Measurements from ENCODE around the gene ULK1.

- no peak for TF ChIP-seq NFIC (IDR thresholded peaks at IDR 0.05)
- no peak for TF ChIP-seq MAX (IDR thresholded peaks at IDR 0.05)
- TF ChIP-seq TAF1 (IDR thresholded peaks at IDR 0.05; ENCODE audit: low read depth): no peak
- no peak for TF ChIP-seq CREB1 (IDR thresholded peaks at IDR 0.05; ENCODE audit: low read depth)
- TF ChIP-seq FOXM1 (IDR thresholded peaks at IDR 0.05; ENCODE audit: borderline replicate concordance, low read depth): no peak
- no peak for TF ChIP-seq RAD21 (IDR thresholded peaks at IDR 0.05; ENCODE audit: low read depth)
- no peak for TF ChIP-seq EP300 (IDR thresholded peaks at IDR 0.05; ENCODE audit: borderline replicate concordance)
- no peak for TF ChIP-seq YY1 (IDR thresholded peaks at IDR 0.05; ENCODE audit: low read depth)
- TF ChIP-seq CEBPB (IDR thresholded peaks at IDR 0.05): no peak
- no peak for TF ChIP-seq TEAD4 (IDR thresholded peaks at IDR 0.05)
- TF ChIP-seq ZBTB7A (IDR thresholded peaks at IDR 0.05; ENCODE audit: low read depth): no peak
- TF ChIP-seq EGR1 (IDR thresholded peaks at IDR 0.05): no peak
These were observed 9.9 kb downstream of the ULK1 start for GRCh38 chr12:131904346-131904745.
